ENCODE measurements around the gene CSHL1.
A peak's percentile ranks its signal among the peaks of the same experiment; 100 is the strongest.
"Not testable (repeated sequence)": the region's sequence is repeated elsewhere in the genome, so short reads cannot be mapped to it uniquely, and the experiment has no call there.

Gene CSHL1

GRCh38 chr17:63914471-63914870 lies 3.4 kb upstream of the CSHL1 start:
- FAIRE-seq: no peak
- DNase-seq (ENCODE audit: insufficient read length): no peak
- TF ChIP-seq POLR2AphosphoS5 (IDR thresholded peaks at IDR 0.05; ENCODE audit: low read depth, low read length): no peak
- TF ChIP-seq TAF1 (IDR thresholded peaks at IDR 0.05; ENCODE audit: borderline replicate concordance, low read depth, low read length): no peak
- TF ChIP-seq POLR2A (IDR thresholded peaks at IDR 0.05; ENCODE audit: low read depth, low read length): no peak

- no peak for TF ChIP-seq POLR2A (IDR thresholded peaks at IDR 0.05; ENCODE audit: low read depth, low read length)
- FAIRE-seq (peak; percentile 53), DNase-seq (ENCODE audit: insufficient read length) (peak; percentile 61)
Measured at GRCh38 chr17:63911657-63912100, 621 bp upstream of the CSHL1 start.

- DNase-seq (ENCODE audit: insufficient read length): no peak
- no peak for FAIRE-seq
- TF ChIP-seq POLR2AphosphoS5 (IDR thresholded peaks at IDR 0.05; ENCODE audit: low read depth, low read length) (no peak), POLR2A (IDR thresholded peaks at IDR 0.05; ENCODE audit: low read depth, low read length) (no peak), TAF1 (IDR thresholded peaks at IDR 0.05; ENCODE audit: borderline replicate concordance, low read depth, low read length) (no peak)
Measured at GRCh38 chr17:63910096-63910495, 962 bp downstream of the CSHL1 start.

GRCh38 chr17:63909586-63909985 lies 1.5 kb downstream of the CSHL1 start:
- FAIRE-seq; DNase-seq (ENCODE audit: insufficient read length): not testable (repeated sequence)

GRCh38 chr17:63907161-63907778 lies 3.8 kb downstream of the CSHL1 start:
- DNase-seq (ENCODE audit: insufficient read length); FAIRE-seq: not testable (repeated sequence)

- not testable (repeated sequence) for FAIRE-seq; DNase-seq (ENCODE audit: insufficient read length)
Measured at GRCh38 chr17:63904796-63905195, 6.3 kb downstream of the CSHL1 start.

- not testable (repeated sequence) for FAIRE-seq
Measured at GRCh38 chr17:63903787-63904201, 7.3 kb downstream of the CSHL1 start.

GRCh38 chr17:63901971-63902370 lies 9.1 kb downstream of the CSHL1 start:
- DNase-seq (ENCODE audit: insufficient read length); FAIRE-seq: not testable (repeated sequence)

More at GRCh38 chr17:63903787-63904201, 7.3 kb downstream of the CSHL1 start:
- DNase-seq (ENCODE audit: insufficient read length): not testable (repeated sequence)

- FAIRE-seq; DNase-seq (ENCODE audit: insufficient read length): not testable (repeated sequence)
Measured at GRCh38 chr17:63898899-63899798, 11.9 kb downstream of the CSHL1 start.

GRCh38 chr17:63896524-63897354 lies 14.3 kb downstream of the CSHL1 start, which contains the start of gene CSH1:
Gene CSH1 (minus strand): TSS chr17:63896574. CDS start chr17:63896511, 63 bp downstream.
- not testable (repeated sequence) for FAIRE-seq; DNase-seq (ENCODE audit: insufficient read length)

GRCh38 chr17:63894821-63895220 lies 16.2 kb downstream of the CSHL1 start:
- FAIRE-seq; DNase-seq (ENCODE audit: insufficient read length): not testable (repeated sequence)

GRCh38 chr17:63894021-63894420 lies 17.0 kb downstream of the CSHL1 start:
- DNase-seq (ENCODE audit: insufficient read length); FAIRE-seq: not testable (repeated sequence)

GRCh38 chr17:63892316-63893037 lies 18.6 kb downstream of the CSHL1 start:
- not testable (repeated sequence) for FAIRE-seq; DNase-seq (ENCODE audit: insufficient read length)

- FAIRE-seq; DNase-seq (ENCODE audit: insufficient read length): not testable (repeated sequence)
Measured at GRCh38 chr17:63889026-63889848, 21.8 kb downstream of the CSHL1 start.

- DNase-seq (ENCODE audit: insufficient read length); FAIRE-seq: not testable (repeated sequence)
Measured at GRCh38 chr17:63885119-63885518, 25.9 kb downstream of the CSHL1 start.

GRCh38 chr17:63882626-63883126 lies 28.4 kb downstream of the CSHL1 start:
- not testable (repeated sequence) for FAIRE-seq

More at GRCh38 chr17:63882626-63883126, 28.4 kb downstream of the CSHL1 start:
- not testable (repeated sequence) for DNase-seq (ENCODE audit: insufficient read length)

Data from GM12892 (cell line).